Naive thymus-derived CD4-positive, alpha-beta T cell (primary cell): ENCODE results near the gene RAD23B. TPM values are rescaled to one million over a fixed set of nuclear protein-coding genes. Genes with fewer than 3 reads are reported as not detected.
"Not testable (repeated sequence)": the region's sequence is repeated elsewhere in the genome, so short reads cannot be mapped to it uniquely, and the experiment has no call there.

ENCODE experiments used
- ATAC-seq: fragments of 150-1000 bp; cut with Tn5 transposase; 2 replicates; pipeline ENCODE4 v1.10.0; 2021; ENCODE audit warnings: mild to moderate bottlenecking, moderate library complexity
- CTCF ChIA-PET: fragments of 350-600 bp; sonication (Branson Sonifier 250); formaldehyde crosslinking; loops from one replicate; lab custom pipeline; 2021; ENCODE audit warnings: antibody characterized with exemption; lab: Charles Lee
- POLR2A ChIA-PET: fragments of 350-600 bp; sonication (Branson Sonifier 250); formaldehyde crosslinking; loops from one replicate; lab custom pipeline; 2021; ENCODE audit warnings: antibody characterized with exemption, inconsistent platforms; lab: Charles Lee
- DNase-seq, 9 donors: peaks; one replicate each; pipeline versions ENCODE4 v3.0.0 to v3.0.0-alpha.2; 2020 to 2022; ENCODE audit warnings: mixed read lengths in 1 of 9
- H3K27ac ChIP-seq: one replicate; pipeline ENCODE4 v1.7.0; 2013; ENCODE audit warnings: mild to moderate bottlenecking, low read depth, low read length, moderate library complexity
- H3K27me3 ChIP-seq, 2 donors: one replicate each; pipeline ENCODE4 v1.7.0; 2013; ENCODE audit warnings: low read length in 2 of 2, mild to moderate bottlenecking in 2 of 2, moderate library complexity in 2 of 2; ENCODE audit not compliant: control insufficient read depth in 2 of 2, insufficient read depth in 2 of 2
- H3K36me3 ChIP-seq, 3 experiments: 1 replicate in 2 of 3; 2 replicates in 1 of 3; pipeline ENCODE4 v1.7.0; 2013; ENCODE audit warnings: low read length in 3 of 3, mild to moderate bottlenecking in 3 of 3, moderate library complexity in 1 of 3; ENCODE audit not compliant: insufficient read depth in 3 of 3, control insufficient read depth in 2 of 3
- H3K4me1 ChIP-seq, 2 donors: one replicate each; pipeline ENCODE4 v1.7.0; 2013; ENCODE audit warnings: low read length in 2 of 2, mild to moderate bottlenecking in 2 of 2, moderate library complexity in 1 of 2; ENCODE audit not compliant: control insufficient read depth in 2 of 2, insufficient read depth in 2 of 2
- H3K4me3 ChIP-seq: 2 replicates; pipeline ENCODE4 v1.7.0; 2013; ENCODE audit warnings: mild to moderate bottlenecking, low read length
- H3K9me3 ChIP-seq, 3 experiments: 1 replicate in 2 of 3; 2 replicates in 1 of 3; pipeline ENCODE4 v1.7.0; 2013; ENCODE audit warnings: low read length in 3 of 3; ENCODE audit not compliant: control insufficient read depth in 2 of 3
- H3K27ac Mint-ChIP-seq, 9 donors: one replicate each; pipeline ENCODE4 v1.8.0; 2020 to 2022; ENCODE audit warnings: mixed read lengths in 9 of 9, mild to moderate bottlenecking in 8 of 9, moderate library complexity in 5 of 9, inconsistent platforms in 2 of 9
- H3K27me3 Mint-ChIP-seq, 5 donors: one replicate each; pipeline ENCODE4 v1.8.0; 2021 to 2022; ENCODE audit warnings: mixed read lengths in 5 of 5, mild to moderate bottlenecking in 1 of 5
- H3K36me3 Mint-ChIP-seq, 5 donors: one replicate each; pipeline ENCODE4 v1.8.0; 2020 to 2022; ENCODE audit warnings: mixed read lengths in 5 of 5, mild to moderate bottlenecking in 3 of 5, inconsistent platforms in 1 of 5
- H3K4me1 Mint-ChIP-seq, 7 donors: one replicate each; pipeline ENCODE4 v1.8.0; 2020 to 2022; ENCODE audit warnings: mixed read lengths in 7 of 7, mild to moderate bottlenecking in 3 of 7, inconsistent platforms in 1 of 7
- H3K4me3 Mint-ChIP-seq, 10 donors: one replicate each; pipeline ENCODE4 v1.8.0; 2020 to 2022; ENCODE audit warnings: mild to moderate bottlenecking in 10 of 10, mixed read lengths in 10 of 10, moderate library complexity in 6 of 10, inconsistent platforms in 2 of 10
- H3K9me3 Mint-ChIP-seq, 11 donors: one replicate each; pipeline ENCODE4 v1.8.0; 2020 to 2022; ENCODE audit warnings: mixed read lengths in 11 of 11, mild to moderate bottlenecking in 4 of 11, inconsistent platforms in 1 of 11, moderate library complexity in 1 of 11
- intact Hi-C, 2 donors: fragments of 100-400 bp; cut with micrococcal nuclease; formaldehyde crosslinking; loops; one replicate each; pipeline ENCODE4 v1.15.1; 2023
- polyA plus RNA-seq, 2 donors: library from polyadenylated mRNA; unstranded; fragments of 300-500 nt; fragmentation: Illumina TruSeq; gene quantifications; one replicate each; pipeline ENCODE4 v1.2.3, GENCODE V29; 2021
- total RNA-seq, 6 experiments: library from RNA in 5 of 6; stranded (reverse) in 5 of 6; gene quantifications; 1 replicate in 5 of 6; 2 replicates in 1 of 6; pipeline ENCODE4 v1.2.3 and lab custom pipeline; 2021 to 2026

RAD23B gene
- total and polyA plus RNA-seq, 7 experiments from 2014 or later = 8.9 to 102 (median 50.9) TPM

DNA sequence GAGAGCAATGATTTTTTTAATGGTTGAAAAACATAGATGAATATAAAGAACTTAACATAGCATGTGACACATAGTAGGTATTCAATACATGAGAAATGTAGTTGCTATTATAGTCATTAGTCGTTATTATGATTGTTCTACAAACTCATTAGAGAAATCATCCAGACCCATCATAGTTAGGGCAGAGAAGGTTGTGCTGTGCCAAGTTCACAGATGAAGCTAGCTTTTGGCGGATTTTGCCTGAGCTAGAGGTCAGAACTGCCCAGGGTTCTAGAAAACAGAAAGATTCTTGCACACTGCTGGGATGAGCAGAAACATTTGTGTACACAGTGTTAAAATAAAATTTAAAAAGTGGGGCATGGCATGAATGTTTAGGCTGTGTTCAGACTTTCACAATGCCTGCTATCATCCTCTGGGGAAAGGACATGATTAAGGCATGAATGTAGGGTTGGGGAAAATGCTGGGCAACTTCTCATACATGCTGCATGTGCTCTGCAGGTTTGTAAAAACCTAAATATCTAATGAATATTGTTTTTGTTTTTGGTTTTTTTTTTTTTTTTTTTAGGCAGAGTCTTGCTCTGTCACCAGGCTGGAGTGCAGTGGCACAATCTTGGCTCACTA lies 33.3 kb upstream of the RAD23B start:
- intact Hi-C loops = no loop called here
- no peaks in the 10 kb centered on the region for H3K36me3 ChIP-seq
- Mint-ChIP-seq H3K4me3 (no peak overlapping the region), H3K9me3 (peaks cover 0 to 2% (median 0%) of the 10 kb centered on the region in 11 donors), H3K4me1 (peaks cover 0 to 10% (median 5%) of the 10 kb centered on the region in 7 donors), H3K36me3 (peaks cover 0 to 5% (median 0%) of the 10 kb centered on the region in 5 donors), H3K27me3 (peaks cover 10 to 27% (median 12%) of the 10 kb centered on the region in 5 donors), H3K27ac (no peak overlapping the region)
- ATAC-seq = no peak
- no peaks in the 10 kb centered on the region for H3K4me1 ChIP-seq
- POLR2A ChIA-PET = no interaction called here
- no peaks in the 10 kb centered on the region for H3K27me3 ChIP-seq
- H3K9me3 ChIP-seq = no peaks in the 10 kb centered on the region
- DNase-seq = no peak
- H3K4me3 ChIP-seq = no peak overlapping the region
- H3K27ac ChIP-seq = no peak overlapping the region
- CTCF ChIA-PET = no interaction called here

- Mint-ChIP-seq H3K36me3 (peaks cover 0 to 5% (median 0%) of the 10 kb centered on the region in 5 donors), H3K4me1 (peaks cover 0 to 1% (median 0%) of the 10 kb centered on the region in 7 donors), H3K27me3 (peaks cover 10 to 29% (median 12%) of the 10 kb centered on the region in 5 donors), H3K4me3 (no peak overlapping the region), H3K27ac (no peak overlapping the region), H3K9me3 (no peaks in the 10 kb centered on the region)
- H3K27ac ChIP-seq = no peak overlapping the region
- H3K9me3 ChIP-seq = no peaks in the 10 kb centered on the region
- no peaks in the 10 kb centered on the region for H3K36me3 ChIP-seq
- no peak overlapping the region for H3K4me3 ChIP-seq
- H3K27me3 ChIP-seq = no peaks in the 10 kb centered on the region
- CTCF ChIA-PET = no interaction called here
- no peaks in the 10 kb centered on the region for H3K4me1 ChIP-seq
- intact Hi-C loops = no loop called here
- POLR2A ChIA-PET = interaction anchor here (1.1 kb wide), 1 partner anchor 29 kb away, joined by 3 read pairs; no protein-coding TSS in a partner anchor
- DNase-seq (no peak), ATAC-seq (no peak)
These were observed 31.2 kb upstream of the RAD23B start for GRCh38 chr9:107251756-107252322.

DNA sequence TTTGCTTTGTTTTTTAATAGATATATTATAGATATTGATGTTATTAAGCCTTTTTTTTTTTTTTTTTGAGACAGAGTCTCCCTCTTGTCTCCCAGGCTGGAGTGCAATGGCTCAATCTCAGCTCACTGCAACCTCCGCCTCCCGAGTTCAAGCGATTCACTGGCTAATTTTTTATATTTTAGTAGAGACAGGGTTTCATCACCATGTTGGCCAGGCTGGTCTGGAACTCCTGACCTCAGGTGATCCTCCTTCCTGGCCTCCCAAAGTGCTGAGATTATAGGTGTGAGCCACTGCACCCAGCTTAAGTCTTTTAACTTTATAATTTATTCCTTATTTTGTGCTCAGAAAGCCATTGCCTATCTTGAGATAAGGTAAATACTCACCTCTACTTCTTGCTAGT lies 24.2 kb upstream of the RAD23B start:
- no peaks in the 10 kb centered on the region for H3K36me3 Mint-ChIP-seq

GRCh38 chr9:107259751-107260313 lies 23.2 kb upstream of the RAD23B start:
- H3K27ac Mint-ChIP-seq, H3K9me3 Mint-ChIP-seq, H3K4me3 ChIP-seq, H3K4me1 ChIP-seq, POLR2A ChIA-PET, H3K4me3 Mint-ChIP-seq, H3K36me3 ChIP-seq, H3K36me3 Mint-ChIP-seq, H3K27me3 ChIP-seq, intact Hi-C loops, DNase-seq, H3K27ac ChIP-seq, H3K9me3 ChIP-seq, ATAC-seq, CTCF ChIA-PET, H3K4me1 Mint-ChIP-seq: not testable (repeated sequence)
- peaks cover 8 to 26% (median 15%) of the 10 kb centered on the region in 5 donors for H3K27me3 Mint-ChIP-seq

More for the DNA sequence above, 24.2 kb upstream of the RAD23B start:
- Histone ChIP-seq H3K36me3 (no peaks in the 10 kb centered on the region), H3K4me1 (no peaks in the 10 kb centered on the region), H3K27ac (no peak overlapping the region), H3K27me3 (no peaks in the 10 kb centered on the region), H3K4me3 (no peak overlapping the region), H3K9me3 (no peaks in the 10 kb centered on the region)
- no peak overlapping the region for H3K27ac Mint-ChIP-seq
- H3K27me3 Mint-ChIP-seq = peaks cover 8 to 30% (median 15%) of the 10 kb centered on the region in 5 donors
- DNase-seq = no peak
- intact Hi-C loops = no loop called here
- POLR2A ChIA-PET = no interaction called here
- CTCF ChIA-PET = no interaction called here
- peaks cover 0 to 5% (median 0%) of the 10 kb centered on the region in 11 donors for H3K9me3 Mint-ChIP-seq
- no peak for ATAC-seq
- H3K4me1 Mint-ChIP-seq = peaks cover 0 to 7% (median 0%) of the 10 kb centered on the region in 7 donors
- H3K4me3 Mint-ChIP-seq = no peak overlapping the region

- ATAC-seq (peak; percentile 54), DNase-seq (no peak)
- intact Hi-C loops = no loop called here
- ChIA-PET POLR2A (no interaction called here), CTCF (no interaction called here)
- Mint-ChIP-seq H3K27ac (no peak overlapping the region), H3K4me1 (peaks cover 0 to 7% (median 0%) of the 10 kb centered on the region in 7 donors), H3K4me3 (no peak overlapping the region), H3K36me3 (no peaks in the 10 kb centered on the region), H3K27me3 (peaks cover 8 to 30% (median 15%) of the 10 kb centered on the region in 5 donors), H3K9me3 (peaks cover 0 to 14% (median 8%) of the 10 kb centered on the region in 11 donors)
- no peak overlapping the region for H3K27ac ChIP-seq
- no peaks in the 10 kb centered on the region for H3K36me3 ChIP-seq
- no peak overlapping the region for H3K4me3 ChIP-seq
- no peaks in the 10 kb centered on the region for H3K4me1 ChIP-seq
- H3K9me3 ChIP-seq = no peaks in the 10 kb centered on the region
- H3K27me3 ChIP-seq = no peaks in the 10 kb centered on the region
These were observed 22.5 kb upstream of the RAD23B start for GRCh38 chr9:107260437-107261081.

- Histone ChIP-seq H3K4me1 (no peaks in the 10 kb centered on the region), H3K36me3 (no peaks in the 10 kb centered on the region), H3K9me3 (no peaks in the 10 kb centered on the region), H3K4me3 (no peak overlapping the region), H3K27me3 (no peaks in the 10 kb centered on the region), H3K27ac (no peak overlapping the region)
- Mint-ChIP-seq H3K9me3 (peaks cover 0 to 17% (median 8%) of the 10 kb centered on the region in 11 donors), H3K36me3 (no peaks in the 10 kb centered on the region), H3K27ac (no peak overlapping the region), H3K27me3 (peaks cover 8 to 30% (median 15%) of the 10 kb centered on the region in 5 donors), H3K4me1 (peaks cover 0 to 7% (median 0%) of the 10 kb centered on the region in 7 donors), H3K4me3 (no peak overlapping the region)
- ATAC-seq (no peak), DNase-seq (no peak)
- POLR2A ChIA-PET = no interaction called here
- CTCF ChIA-PET = no interaction called here
- intact Hi-C loops = no loop called here
These were observed 22.0 kb upstream of the RAD23B start for GRCh38 chr9:107261106-107261505.
